Stomach (tissue), 4 donors: ENCODE data around the gene SCD5.

ENCODE experiments used
- CTCF ChIP-seq, 7 experiments: fragments of 450-650 bp in 4 of 7; fragments of 200-600 bp in 3 of 7; sonication (generic) in 3 of 7; IDR thresholded peaks; one replicate each; pipeline ENCODE4 v1.5.1; 2016 to 2019; ENCODE audit warnings: antibody characterized with exemption in 7 of 7, control low read depth in 2 of 7, mild to moderate bottlenecking in 1 of 7
- POLR2A ChIP-seq, 4 donors: fragments of 450-650 bp; IDR thresholded peaks; one replicate each; pipeline ENCODE4 v1.6.1; 2016; ENCODE audit warnings: antibody characterized with exemption in 4 of 4, control low read depth in 2 of 4, mild to moderate bottlenecking in 1 of 4, moderate library complexity in 1 of 4

- no peak for TF ChIP-seq POLR2A (IDR thresholded peaks at IDR 0.05)
- TF ChIP-seq CTCF (IDR thresholded peaks at IDR 0.05), result no peak
These were observed 39.6 kb downstream of the SCD5 start for GRCh38 chr4:82758701-82759685.
